ENCODE data around the gene PPEF1. TPM values are rescaled to one million over a fixed set of nuclear protein-coding genes. Genes with fewer than 3 reads are reported as not detected.

PPEF1 gene
- not detected for total RNA-seq

- H3K9me3 ChIP-seq: no peaks in the 10 kb centered on the region
- no peaks in the 10 kb centered on the region for H3K36me3 ChIP-seq
- H3K27me3 ChIP-seq: no peaks in the 10 kb centered on the region
- no peak for DNase-seq (ENCODE audit: low spot score in 2 of 2)
- no peak within 1 kb of the TSS for H3K27ac ChIP-seq
- H3K4me3 ChIP-seq: no peak within 1 kb of the TSS
- no peak for TF ChIP-seq CTCF (IDR thresholded peaks at IDR 0.05)
- no peaks in the 10 kb centered on the region for H3K4me1 ChIP-seq
- intact Hi-C loops (cut with DNase I): no loop called here
Measured at GRCh38 chrX:18707426-18708049, at the start of gene PPEF1. Gene PPEF1, plus strand, starts transcription at chrX:18707645. Its CDS starts 136 bp downstream, at chrX:18707781.

DNA sequence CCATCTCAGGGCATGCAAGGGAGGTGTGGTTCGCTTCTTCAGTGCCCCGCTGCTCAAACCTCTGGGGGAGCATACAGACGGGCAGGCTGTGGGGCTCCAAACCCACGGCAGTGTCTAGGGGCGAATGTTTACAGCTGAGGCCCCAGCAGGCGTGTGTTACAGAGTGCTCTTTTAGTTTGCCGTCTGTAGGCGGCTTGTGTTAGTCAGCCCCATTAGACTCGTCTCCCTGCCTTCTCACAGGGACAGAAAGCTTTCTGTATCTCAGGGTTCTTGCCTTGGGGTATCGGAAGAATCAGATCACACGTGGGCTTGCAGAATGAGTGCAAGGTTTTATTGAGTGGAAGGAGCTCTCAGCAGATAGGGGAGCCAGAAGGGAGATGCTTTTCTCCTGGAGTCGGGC, 46.2 kb upstream of the PPEF1 start:
- no peaks in the 10 kb centered on the region for H3K27me3 ChIP-seq
- no peak for TF ChIP-seq CTCF (IDR thresholded peaks at IDR 0.05)
- intact Hi-C loops (cut with DNase I): no loop called here

DNA sequence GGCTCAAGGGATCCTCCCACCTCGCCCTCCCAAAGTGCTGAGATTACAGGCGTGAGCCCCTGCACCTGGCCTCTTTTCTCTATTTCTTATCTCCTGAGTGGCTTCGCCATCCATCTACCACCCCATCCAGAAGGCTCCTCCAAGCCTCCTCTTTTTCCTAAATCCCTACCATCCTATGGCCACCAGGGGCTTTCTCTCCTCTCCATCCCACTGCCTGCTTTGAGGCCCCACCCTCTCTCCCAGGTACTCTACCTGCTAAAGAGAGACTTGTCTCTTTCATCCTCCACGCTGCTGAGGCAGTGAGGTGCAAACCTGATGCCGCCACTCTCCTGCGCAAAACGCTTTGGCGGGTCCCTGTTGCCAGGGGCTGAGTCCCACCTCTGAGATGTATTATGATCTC, 42.5 kb upstream of the PPEF1 start:
- Histone ChIP-seq H3K9me3 (no peaks in the 10 kb centered on the region), H3K27me3 (no peaks in the 10 kb centered on the region), H3K27ac (no peak overlapping the region), H3K4me1 (no peaks in the 10 kb centered on the region), H3K4me3 (no peak overlapping the region), H3K36me3 (no peaks in the 10 kb centered on the region)
- no peak for DNase-seq (ENCODE audit: low spot score in 2 of 2)
- intact Hi-C loops (cut with DNase I): no loop called here
- TF ChIP-seq CTCF (IDR thresholded peaks at IDR 0.05): no peak

More for the DNA sequence above, 46.2 kb upstream of the PPEF1 start:
- DNase-seq (ENCODE audit: low spot score in 2 of 2): no peak
- no peaks in the 10 kb centered on the region for H3K4me1 ChIP-seq
- no peaks in the 10 kb centered on the region for H3K36me3 ChIP-seq
- no peak overlapping the region for H3K4me3 ChIP-seq
- no peaks in the 10 kb centered on the region for H3K9me3 ChIP-seq
- H3K27ac ChIP-seq: no peak overlapping the region

DNA sequence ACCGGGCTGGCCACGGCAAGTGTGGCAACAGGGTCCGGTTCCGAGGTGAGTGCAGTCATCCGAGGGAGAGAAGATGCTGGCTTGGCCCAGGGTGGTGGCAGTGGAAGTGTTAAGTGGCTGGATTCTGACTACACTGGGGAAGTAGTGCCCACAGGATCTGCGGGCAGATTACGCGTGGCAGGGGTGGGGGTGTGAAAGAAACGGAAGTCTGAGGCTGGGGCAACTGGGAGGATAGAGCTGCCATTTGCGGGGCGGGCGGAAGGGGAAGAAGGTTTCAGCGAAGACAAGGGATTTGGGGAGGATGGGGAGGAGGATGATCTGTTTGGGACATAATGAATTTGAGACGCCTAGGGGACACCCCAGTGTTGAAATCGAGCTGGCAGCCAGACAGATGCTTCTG, 40.8 kb upstream of the PPEF1 start:
- no peaks in the 10 kb centered on the region for H3K27me3 ChIP-seq
- TF ChIP-seq CTCF (IDR thresholded peaks at IDR 0.05): no peak
- no peak for DNase-seq (ENCODE audit: low spot score in 2 of 2)
- H3K27ac ChIP-seq: no peak overlapping the region
- H3K4me3 ChIP-seq: no peak overlapping the region
- intact Hi-C loops (cut with DNase I): no loop called here
- no peaks in the 10 kb centered on the region for H3K36me3 ChIP-seq
- H3K9me3 ChIP-seq: no peaks in the 10 kb centered on the region
- H3K4me1 ChIP-seq: no peaks in the 10 kb centered on the region

DNA sequence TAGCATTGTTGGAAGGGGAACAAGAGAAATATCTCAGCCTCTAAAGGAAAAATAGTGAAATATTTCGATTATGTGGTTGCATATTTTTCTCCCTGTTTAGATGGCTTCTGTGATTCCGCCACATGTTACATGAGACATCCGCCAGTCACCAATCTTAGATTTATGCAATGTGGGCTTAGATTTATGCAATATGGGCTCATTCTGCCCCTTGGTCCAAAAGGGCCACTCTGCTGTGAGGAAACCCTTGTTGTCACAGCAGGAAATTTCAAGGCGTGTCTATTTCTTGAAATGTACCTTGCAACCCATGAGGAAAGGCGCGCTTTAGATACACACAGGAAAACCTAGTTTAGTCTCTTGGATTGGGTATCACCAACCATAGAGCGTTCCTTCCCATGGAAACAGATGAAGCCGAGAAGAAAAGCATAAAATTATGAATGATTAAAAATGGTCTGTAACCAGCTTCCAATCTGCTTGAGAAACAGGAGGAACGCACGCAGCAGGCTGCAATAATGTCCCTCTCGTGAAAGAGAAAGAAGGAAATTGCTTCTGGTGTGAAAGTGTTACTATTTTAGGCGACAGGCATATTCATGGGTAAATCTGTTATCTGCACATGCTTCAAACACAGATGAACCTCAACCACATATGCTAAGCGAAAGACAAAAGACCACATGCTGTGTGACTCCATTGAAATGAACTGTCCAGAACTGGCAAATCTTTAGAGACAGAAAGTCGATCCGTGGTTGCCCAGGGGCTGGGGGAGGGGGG, 39.2 kb upstream of the PPEF1 start:
- no peak for DNase-seq (ENCODE audit: low spot score in 2 of 2)
- H3K9me3 ChIP-seq: no peaks in the 10 kb centered on the region
- intact Hi-C loops (cut with DNase I): no loop called here
- TF ChIP-seq CTCF (IDR thresholded peaks at IDR 0.05): no peak
- no peaks in the 10 kb centered on the region for H3K36me3 ChIP-seq
- H3K4me3 ChIP-seq: no peak overlapping the region
- no peak overlapping the region for H3K27ac ChIP-seq
- no peaks in the 10 kb centered on the region for H3K27me3 ChIP-seq
- no peaks in the 10 kb centered on the region for H3K4me1 ChIP-seq

All from ascending aorta (tissue), 2 donors.